Measurements from ENCODE around the gene NUPR1.
A peak's percentile ranks its signal among the peaks of the same experiment; 100 is the strongest.

The NUPR1 gene

DNA sequence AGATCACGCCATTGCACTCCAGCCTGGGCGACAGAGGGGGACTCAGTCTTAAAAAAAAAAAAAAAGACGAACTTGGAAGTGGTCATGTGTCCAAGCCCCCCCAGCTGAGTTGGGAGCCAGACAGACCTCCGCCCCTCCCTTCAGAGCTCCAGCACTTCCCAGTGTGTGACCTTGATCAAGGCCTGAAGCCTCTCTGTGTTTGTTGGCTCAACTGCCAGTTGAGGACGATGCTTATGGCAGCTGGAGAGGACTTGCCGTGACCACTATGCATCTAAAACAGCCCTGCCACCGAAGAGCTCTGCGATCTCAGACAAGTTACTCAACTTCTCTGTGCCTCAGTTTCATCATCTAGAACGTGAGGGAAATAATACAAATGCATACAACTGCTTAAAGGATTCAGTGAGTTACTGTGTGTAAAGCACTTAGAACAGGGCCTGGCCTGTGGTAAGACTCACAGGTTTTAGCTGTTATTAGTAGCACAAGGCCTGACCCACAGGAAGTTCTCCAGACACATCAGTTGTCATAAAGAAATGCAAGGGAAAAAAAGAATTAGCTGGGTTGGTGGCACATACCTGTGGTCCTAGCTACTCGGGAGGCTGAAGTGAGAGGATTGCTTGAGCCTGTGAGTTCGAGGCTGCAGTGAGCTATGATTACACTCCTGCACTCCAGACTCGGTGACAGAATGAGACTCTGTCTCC, 25.1 kb downstream of the NUPR1 start:
- Histone ChIP-seq H3K4me3 (ENCODE audit: low read depth, low read length) (no peak overlapping the region), H3K4ac (ENCODE audit: low read depth, low read length) (peak overlapping the region; percentile 65), H3K23ac (ENCODE audit: low read length) (no peak overlapping the region), H2BK12ac (ENCODE audit: low read length) (peak overlapping the region; percentile 100), H4K91ac (ENCODE audit: low read depth, low read length) (peak overlapping the region; percentile 98), H2BK5ac (ENCODE audit: low read depth, low read length, poor library complexity) (peak overlapping the region; percentile 87), H3K36me3 (ENCODE audit: control insufficient read depth in 1 of 2, insufficient read depth in 2 of 2, low read length in 2 of 2) (no peaks in the 10 kb centered on the region), H3K27ac (ENCODE audit: low read depth, low read length) (peak overlapping the region; percentile 89), H3K4me2 (ENCODE audit: low read length) (peak overlapping the region; percentile 18), H3K9ac (ENCODE audit: low read length) (no peak overlapping the region), H3K18ac (ENCODE audit: low read length) (peak overlapping the region; percentile 77), H3K14ac (ENCODE audit: low read length) (peak overlapping the region; percentile 89), H2AFZ (ENCODE audit: insufficient read depth, low read length, poor library complexity) (peak overlapping the region; percentile 39), H2BK120ac (ENCODE audit: insufficient read depth, low read length, poor library complexity) (peak overlapping the region; percentile 95), H2AK5ac (ENCODE audit: low read length) (peak overlapping the region; percentile 85), H3K4me1 (ENCODE audit: control insufficient read depth in 1 of 2, insufficient read depth in 2 of 2, low read length in 2 of 2) (peaks cover 9 to 14% of the 10 kb centered on the region in 2 experiments), H4K8ac (ENCODE audit: low read depth, low read length) (peak overlapping the region; percentile 83), H3K79me1 (ENCODE audit: low read length) (peaks cover 16% of the 10 kb centered on the region), H3K27me3 (ENCODE audit: insufficient read depth, low read length) (no peaks in the 10 kb centered on the region), H3K9me3 (ENCODE audit: insufficient read depth, low read depth, low read length) (no peaks in the 10 kb centered on the region), H3K79me2 (ENCODE audit: control insufficient read depth, insufficient read depth, low read length, poor library complexity) (no peaks in the 10 kb centered on the region), H4K12ac (ENCODE audit: low read depth, low read length) (peak overlapping the region; percentile 80)
- no peak for DNase-seq
- no CpG with 5 or more reads among the region's 12 CpGs for WGBS (ENCODE audit: extremely low coverage, insufficient coverage, insufficient read length)

DNA sequence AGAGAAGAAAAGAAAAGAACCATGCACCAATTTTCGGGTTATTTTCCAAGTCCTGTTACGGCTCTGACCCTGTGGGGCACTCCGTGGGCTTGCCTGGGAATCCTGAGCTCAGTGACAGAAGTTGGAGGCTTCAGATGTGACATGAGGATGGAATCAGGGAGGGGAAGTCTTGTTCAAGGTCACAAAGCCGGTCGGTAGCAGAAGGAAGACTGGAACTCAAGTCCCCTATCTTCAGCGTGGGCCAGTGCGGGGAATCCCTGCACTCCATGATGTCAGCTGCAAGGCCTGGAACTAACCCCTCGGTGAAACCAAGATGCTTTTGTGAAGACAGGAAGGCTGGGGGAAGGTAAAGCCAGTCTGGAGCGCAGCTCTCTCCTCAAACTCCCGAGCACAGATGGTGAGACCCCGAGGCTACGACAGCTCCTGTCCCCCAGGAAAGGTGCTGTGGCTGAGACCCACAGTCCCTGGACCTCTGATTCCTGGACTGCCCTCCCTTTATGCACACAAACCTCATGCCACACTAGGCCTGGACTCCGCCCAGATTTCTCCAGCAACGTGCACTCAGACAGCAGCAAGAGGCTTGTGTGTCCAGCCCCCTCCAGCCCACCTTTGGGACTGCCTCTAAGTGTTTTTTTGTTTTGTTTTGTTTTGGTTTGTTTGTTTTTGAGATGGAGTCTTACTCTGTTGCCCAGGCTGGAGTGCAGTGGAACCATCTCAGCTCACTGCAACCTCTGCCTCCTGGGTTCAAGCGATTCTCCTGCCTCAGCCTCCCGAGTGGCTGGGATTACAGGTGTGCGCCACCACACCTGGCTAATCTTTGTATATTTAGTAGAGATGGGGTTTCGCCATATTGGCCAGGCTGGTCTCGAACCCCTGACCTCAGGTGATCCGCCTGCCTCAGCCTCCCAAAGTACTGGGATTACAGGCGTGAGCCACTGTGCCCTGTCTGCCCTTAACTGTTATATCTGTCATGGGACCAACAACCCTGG, 26.7 kb downstream of the NUPR1 start:
- no peak overlapping the region for H3K18ac ChIP-seq (ENCODE audit: low read length)
- H2AFZ ChIP-seq (ENCODE audit: insufficient read depth, low read length, poor library complexity), result no peak overlapping the region
- no peak overlapping the region for H3K9ac ChIP-seq (ENCODE audit: low read length)
- H3K79me2 ChIP-seq (ENCODE audit: control insufficient read depth, insufficient read depth, low read length, poor library complexity), result no peaks in the 10 kb centered on the region
- H3K27me3 ChIP-seq (ENCODE audit: insufficient read depth, low read length), result no peaks in the 10 kb centered on the region
- no peak overlapping the region for H4K12ac ChIP-seq (ENCODE audit: low read depth, low read length)
- H3K4ac ChIP-seq (ENCODE audit: low read depth, low read length), result no peak overlapping the region
- H2BK120ac ChIP-seq (ENCODE audit: insufficient read depth, low read length, poor library complexity), result peak overlapping the region; percentile 12
- no peak overlapping the region for H3K14ac ChIP-seq (ENCODE audit: low read length)
- no peaks in the 10 kb centered on the region for H3K9me3 ChIP-seq (ENCODE audit: insufficient read depth, low read depth, low read length)
- no peak overlapping the region for H3K4me2 ChIP-seq (ENCODE audit: low read length)
- H3K27ac ChIP-seq (ENCODE audit: low read depth, low read length), result no peak overlapping the region
- no peak for DNase-seq
- no peak overlapping the region for H3K23ac ChIP-seq (ENCODE audit: low read length)
- no peak overlapping the region for H2BK5ac ChIP-seq (ENCODE audit: low read depth, low read length, poor library complexity)
- H3K4me1 ChIP-seq (ENCODE audit: control insufficient read depth in 1 of 2, insufficient read depth in 2 of 2, low read length in 2 of 2), result peaks cover 9 to 14% of the 10 kb centered on the region in 2 experiments
- H3K4me3 ChIP-seq (ENCODE audit: low read depth, low read length), result no peak overlapping the region
- peak overlapping the region; percentile 71 for H2BK12ac ChIP-seq (ENCODE audit: low read length)
- H4K8ac ChIP-seq (ENCODE audit: low read depth, low read length), result peak overlapping the region; percentile 5
- H2AK5ac ChIP-seq (ENCODE audit: low read length), result peak overlapping the region; percentile 20
- H3K36me3 ChIP-seq (ENCODE audit: control insufficient read depth in 1 of 2, insufficient read depth in 2 of 2, low read length in 2 of 2), result no peaks in the 10 kb centered on the region
- peak overlapping the region; percentile 45 for H4K91ac ChIP-seq (ENCODE audit: low read depth, low read length)
- H3K79me1 ChIP-seq (ENCODE audit: low read length), result peaks cover 16% of the 10 kb centered on the region
- WGBS (ENCODE audit: extremely low coverage, insufficient coverage, insufficient read length), result no CpG with 5 or more reads among the region's 21 CpGs

DNA sequence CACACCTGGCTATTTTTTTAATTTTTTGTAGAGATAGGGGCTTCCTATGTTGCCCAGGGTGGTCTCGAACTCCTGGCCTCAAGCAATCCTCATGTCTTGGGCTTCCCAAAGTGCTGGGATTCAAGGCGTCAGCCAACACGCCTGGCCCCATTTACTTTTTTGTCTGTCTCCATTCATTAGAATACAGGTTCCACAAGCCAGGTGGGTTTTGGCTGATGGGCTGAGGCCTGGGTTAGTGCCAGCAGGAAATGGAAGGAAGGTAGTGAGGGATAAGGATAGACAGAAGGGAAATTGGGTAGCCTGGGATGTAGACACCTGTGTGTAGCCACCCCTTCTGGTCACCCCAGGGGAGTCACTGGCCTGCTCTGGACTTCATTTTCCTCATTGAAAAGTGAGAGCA, 27.7 kb downstream of the NUPR1 start:
- H4K12ac ChIP-seq (ENCODE audit: low read depth, low read length), result no peak overlapping the region

DNA sequence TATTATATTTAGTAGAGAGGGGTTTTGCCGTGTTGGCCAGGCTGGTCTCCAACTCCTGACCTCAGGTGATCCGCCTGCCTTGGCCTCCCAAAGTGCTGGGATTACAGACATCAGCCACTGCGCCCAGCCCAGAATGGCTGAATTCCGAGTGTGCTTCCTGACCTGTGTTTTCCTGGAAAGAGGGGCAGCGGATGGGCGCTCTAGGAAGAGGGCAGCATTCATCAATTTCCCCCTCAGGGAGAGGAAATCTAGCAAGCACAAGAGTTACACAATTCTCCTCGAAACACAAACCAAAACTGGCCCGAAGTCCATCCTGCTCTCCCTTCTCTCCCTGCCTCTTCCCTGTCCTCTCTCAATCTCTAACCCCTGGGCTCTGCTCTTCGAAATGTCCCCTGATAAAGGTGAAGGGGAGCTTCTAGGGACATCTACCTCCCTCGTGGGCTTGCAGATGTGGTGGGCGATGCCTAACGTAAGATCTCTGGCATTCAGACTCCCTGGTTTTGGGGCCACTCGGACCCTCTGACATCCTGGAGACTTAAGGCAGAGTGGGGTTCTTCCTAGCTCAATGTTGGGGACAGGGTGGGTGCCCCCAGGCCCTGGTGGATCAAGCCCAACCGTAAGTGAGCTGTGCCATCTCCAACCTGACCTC, 33.2 kb downstream of the NUPR1 start:
- peak in 1 of 2 donors; percentile 22 for DNase-seq

More for the DNA sequence above, 27.7 kb downstream of the NUPR1 start:
- no CpG with 5 or more reads among the region's 3 CpGs for WGBS (ENCODE audit: extremely low coverage, insufficient coverage, insufficient read length)
- no peak overlapping the region for H3K4me2 ChIP-seq (ENCODE audit: low read length)
- H2AK5ac ChIP-seq (ENCODE audit: low read length), result no peak overlapping the region
- no peak overlapping the region for H4K91ac ChIP-seq (ENCODE audit: low read depth, low read length)
- H2BK12ac ChIP-seq (ENCODE audit: low read length), result peak overlapping the region; percentile 28
- H3K79me2 ChIP-seq (ENCODE audit: control insufficient read depth, insufficient read depth, low read length, poor library complexity), result no peaks in the 10 kb centered on the region
- no peak overlapping the region for H3K18ac ChIP-seq (ENCODE audit: low read length)
- H2AFZ ChIP-seq (ENCODE audit: insufficient read depth, low read length, poor library complexity), result no peak overlapping the region
- H3K4me3 ChIP-seq (ENCODE audit: low read depth, low read length), result no peak overlapping the region
- H2BK120ac ChIP-seq (ENCODE audit: insufficient read depth, low read length, poor library complexity), result no peak overlapping the region
- no peaks in the 10 kb centered on the region for H3K27me3 ChIP-seq (ENCODE audit: insufficient read depth, low read length)
- H3K4me1 ChIP-seq (ENCODE audit: control insufficient read depth in 1 of 2, insufficient read depth in 2 of 2, low read length in 2 of 2), result peaks cover 9 to 15% of the 10 kb centered on the region in 2 experiments
- H3K9ac ChIP-seq (ENCODE audit: low read length), result no peak overlapping the region
- H3K14ac ChIP-seq (ENCODE audit: low read length), result no peak overlapping the region
- DNase-seq, result no peak
- H3K23ac ChIP-seq (ENCODE audit: low read length), result no peak overlapping the region
- no peak overlapping the region for H3K27ac ChIP-seq (ENCODE audit: low read depth, low read length)
- H4K8ac ChIP-seq (ENCODE audit: low read depth, low read length), result no peak overlapping the region
- H2BK5ac ChIP-seq (ENCODE audit: low read depth, low read length, poor library complexity), result no peak overlapping the region
- no peak overlapping the region for H3K4ac ChIP-seq (ENCODE audit: low read depth, low read length)
- no peaks in the 10 kb centered on the region for H3K9me3 ChIP-seq (ENCODE audit: insufficient read depth, low read depth, low read length)
- H3K79me1 ChIP-seq (ENCODE audit: low read length), result peaks cover 16% of the 10 kb centered on the region
- no peaks in the 10 kb centered on the region for H3K36me3 ChIP-seq (ENCODE audit: control insufficient read depth in 1 of 2, insufficient read depth in 2 of 2, low read length in 2 of 2)

More for the DNA sequence above, 33.2 kb downstream of the NUPR1 start:
- H3K14ac ChIP-seq (ENCODE audit: low read length), result peak overlapping the region; percentile 51
- peaks cover 4 to 16% of the 10 kb centered on the region in 2 experiments for H3K4me1 ChIP-seq (ENCODE audit: control insufficient read depth in 1 of 2, insufficient read depth in 2 of 2, low read length in 2 of 2)
- H2AK5ac ChIP-seq (ENCODE audit: low read length), result no peak overlapping the region
- H3K36me3 ChIP-seq (ENCODE audit: control insufficient read depth in 1 of 2, insufficient read depth in 2 of 2, low read length in 2 of 2), result no peaks in the 10 kb centered on the region
- no peaks in the 10 kb centered on the region for H3K79me2 ChIP-seq (ENCODE audit: control insufficient read depth, insufficient read depth, low read length, poor library complexity)
- H4K91ac ChIP-seq (ENCODE audit: low read depth, low read length), result peak overlapping the region; percentile 47
- no peak overlapping the region for H4K12ac ChIP-seq (ENCODE audit: low read depth, low read length)
- WGBS (ENCODE audit: extremely low coverage, insufficient coverage, insufficient read length), result no CpG with 5 or more reads among the region's 14 CpGs
- H3K79me1 ChIP-seq (ENCODE audit: low read length), result peaks cover 4% of the 10 kb centered on the region
- no peak overlapping the region for H4K8ac ChIP-seq (ENCODE audit: low read depth, low read length)
- H3K23ac ChIP-seq (ENCODE audit: low read length), result no peak overlapping the region
- H3K4me2 ChIP-seq (ENCODE audit: low read length), result no peak overlapping the region
- no peak overlapping the region for H3K18ac ChIP-seq (ENCODE audit: low read length)
- H3K27me3 ChIP-seq (ENCODE audit: insufficient read depth, low read length), result no peaks in the 10 kb centered on the region
- peak overlapping the region; percentile 0 for H2BK12ac ChIP-seq (ENCODE audit: low read length)
- no peak overlapping the region for H2BK120ac ChIP-seq (ENCODE audit: insufficient read depth, low read length, poor library complexity)
- no peak overlapping the region for H3K9ac ChIP-seq (ENCODE audit: low read length)
- H2BK5ac ChIP-seq (ENCODE audit: low read depth, low read length, poor library complexity), result no peak overlapping the region
- no peak overlapping the region for H2AFZ ChIP-seq (ENCODE audit: insufficient read depth, low read length, poor library complexity)
- H3K4ac ChIP-seq (ENCODE audit: low read depth, low read length), result no peak overlapping the region
- peaks cover 3% of the 10 kb centered on the region for H3K9me3 ChIP-seq (ENCODE audit: insufficient read depth, low read depth, low read length)
- peak overlapping the region; percentile 16 for H3K27ac ChIP-seq (ENCODE audit: low read depth, low read length)
- no peak overlapping the region for H3K4me3 ChIP-seq (ENCODE audit: low read depth, low read length)

Measured in trophoblast cell (in vitro differentiated cells and primary cell).